ENCODE measurements around the gene SRMS. TPM values are rescaled to one million over a fixed set of nuclear protein-coding genes. Genes with fewer than 3 reads are reported as not detected.
A peak's percentile ranks its signal among the peaks of the same experiment; 100 is the strongest.

SRMS gene
- total RNA-seq, 1 donor from 2014 or later: not detected

DNA sequence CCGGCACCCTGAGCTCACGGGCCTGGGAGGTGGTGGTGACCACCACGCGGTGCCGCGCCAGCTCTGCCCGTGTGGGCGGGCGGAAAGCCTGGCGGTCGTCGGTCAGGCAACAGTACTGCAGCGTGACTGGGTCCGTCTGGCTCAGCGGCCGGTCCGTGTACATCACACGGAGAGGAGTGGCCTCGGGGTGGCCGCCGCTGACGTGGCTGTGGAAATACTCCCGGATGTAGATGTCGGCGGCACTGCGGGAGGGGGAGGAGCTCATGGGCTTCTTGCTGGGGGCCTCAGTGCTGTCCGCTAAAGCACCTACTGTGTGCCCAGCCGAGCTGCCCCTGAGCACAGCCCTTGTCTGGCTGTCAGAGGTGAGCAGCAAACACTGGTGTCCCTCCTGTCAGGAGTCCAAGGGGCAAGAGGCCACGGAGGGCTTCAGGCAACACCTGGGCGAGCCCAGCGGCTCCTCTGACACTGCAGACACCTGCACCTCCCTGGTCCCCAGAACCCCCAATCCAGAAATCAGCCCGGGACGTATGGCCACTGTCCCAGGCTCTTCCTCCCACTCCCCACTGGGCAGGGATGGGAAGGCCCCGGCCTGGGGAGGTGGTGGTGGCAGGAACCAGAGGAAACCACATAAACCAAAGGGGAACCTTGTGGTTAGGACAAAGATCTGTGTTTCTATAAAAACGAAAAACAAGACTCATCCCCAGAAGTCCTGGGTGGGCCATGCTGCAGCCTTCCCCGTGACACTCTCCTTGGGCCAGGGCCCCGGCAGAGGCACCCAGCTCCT lies 20.0 kb upstream of the SRMS start:
- intact Hi-C loops (cut with DNase I): no loop called here
- Histone ChIP-seq H3K9me3 (no peaks in the 10 kb centered on the region), H3K27ac (no peak overlapping the region), H3K4me3 (no peak overlapping the region), H3K27me3 (no peaks in the 10 kb centered on the region), H3K4me1 (no peaks in the 10 kb centered on the region), H3K36me3 (peaks cover 26 to 44% of the 10 kb centered on the region in 2 donors)
- peak in 1 of 2 donors; percentile 74 for DNase-seq (ENCODE audit: low spot score in 2 of 2)
- TF ChIP-seq CTCF (IDR thresholded peaks at IDR 0.05): no peak

DNA sequence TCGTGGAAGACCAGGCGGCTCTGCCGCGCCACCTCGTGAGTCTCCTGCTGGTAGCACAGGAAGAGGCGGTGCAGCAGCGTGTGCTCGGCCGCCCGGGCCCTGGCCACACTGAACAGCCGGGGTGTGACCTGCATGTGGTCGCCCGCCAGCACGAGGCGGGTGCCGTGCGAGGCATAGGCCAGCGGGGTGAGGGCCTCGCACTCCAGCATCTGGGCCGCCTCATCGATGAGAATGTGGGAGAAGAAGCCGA lies 19.5 kb upstream of the SRMS start:
- intact Hi-C loops (cut with DNase I): no loop called here
- H3K27me3 ChIP-seq: no peaks in the 10 kb centered on the region
- DNase-seq (ENCODE audit: low spot score in 2 of 2): no peak
- TF ChIP-seq CTCF (IDR thresholded peaks at IDR 0.05): no peak
- peaks cover 31 to 45% of the 10 kb centered on the region in 2 donors for H3K36me3 ChIP-seq
- H3K27ac ChIP-seq: no peak overlapping the region
- no peaks in the 10 kb centered on the region for H3K9me3 ChIP-seq
- no peak overlapping the region for H3K4me3 ChIP-seq
- H3K4me1 ChIP-seq: no peaks in the 10 kb centered on the region

GRCh38 chr20:63566395-63567135 lies 19.0 kb upstream of the SRMS start:
- Histone ChIP-seq H3K4me1 (no peaks in the 10 kb centered on the region), H3K36me3 (peaks cover 36 to 48% of the 10 kb centered on the region in 2 donors), H3K9me3 (no peaks in the 10 kb centered on the region), H3K4me3 (no peak overlapping the region), H3K27ac (no peak overlapping the region), H3K27me3 (no peaks in the 10 kb centered on the region)
- intact Hi-C loops (cut with DNase I): no loop called here
- no peak for DNase-seq (ENCODE audit: low spot score in 2 of 2)
- no peak for TF ChIP-seq CTCF (IDR thresholded peaks at IDR 0.05)

- no peak for TF ChIP-seq CTCF (IDR thresholded peaks at IDR 0.05)
- H3K4me3 ChIP-seq: no peak overlapping the region
- DNase-seq (ENCODE audit: low spot score in 2 of 2): no peak
- H3K27ac ChIP-seq: no peak overlapping the region
- no peaks in the 10 kb centered on the region for H3K4me1 ChIP-seq
- H3K9me3 ChIP-seq: no peaks in the 10 kb centered on the region
- intact Hi-C loops (cut with DNase I): no loop called here
- H3K36me3 ChIP-seq: peaks cover 44 to 56% of the 10 kb centered on the region in 2 donors
- no peaks in the 10 kb centered on the region for H3K27me3 ChIP-seq
These were observed 18.3 kb upstream of the SRMS start for GRCh38 chr20:63565699-63566335.

- peaks cover 50 to 62% of the 10 kb centered on the region in 2 donors for H3K36me3 ChIP-seq
- H3K27me3 ChIP-seq: no peaks in the 10 kb centered on the region
- intact Hi-C loops (cut with DNase I): no loop called here
- TF ChIP-seq CTCF (IDR thresholded peaks at IDR 0.05): no peak
- H3K4me3 ChIP-seq: no peak overlapping the region
- H3K9me3 ChIP-seq: no peaks in the 10 kb centered on the region
- no peaks in the 10 kb centered on the region for H3K4me1 ChIP-seq
- no peak for DNase-seq (ENCODE audit: low spot score in 2 of 2)
- H3K27ac ChIP-seq: no peak overlapping the region
These were observed 17.6 kb upstream of the SRMS start for GRCh38 chr20:63565021-63565698.

Measured in ascending aorta (tissue), 2 donors.